NCI-H2171 treated with DMSO at 0.1 percent for 48 hours (cell line): ENCODE measurements around the gene EFCC1.
"Not testable (repeated sequence)": the region's sequence is repeated elsewhere in the genome, so short reads cannot be mapped to it uniquely, and the experiment has no call there.

Experiments used
- DNase-seq: peaks from one replicate; lab custom pipeline; 2025; lab: John Stamatoyannopoulos, UW

The EFCC1 gene

DNA sequence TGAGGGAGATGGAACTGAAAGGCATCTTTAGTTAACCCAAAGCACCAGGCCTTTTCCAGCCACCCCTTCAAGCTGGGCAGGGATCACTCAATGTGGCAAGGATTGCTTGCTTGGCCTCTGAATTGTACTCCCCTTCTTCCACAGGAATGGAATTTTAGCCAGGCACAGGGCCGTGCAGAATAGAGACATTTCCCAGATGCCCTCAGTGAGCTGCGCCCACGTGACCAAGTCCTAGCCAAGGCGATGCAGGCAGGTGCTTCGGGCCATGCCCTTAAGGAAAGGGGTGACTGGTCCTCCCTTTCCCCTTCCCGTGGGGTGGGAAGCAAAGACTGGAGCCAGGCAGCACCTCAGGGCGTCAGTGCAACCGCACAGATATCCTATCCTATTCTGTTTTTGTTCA is 77.4 kb downstream of the EFCC1 start:
- no peak for DNase-seq

- DNase-seq = no peak
Measured at GRCh38 chr3:129081503-129081902, 80.4 kb downstream of the EFCC1 start.

GRCh38 chr3:129082026-129082425 is 80.9 kb downstream of the EFCC1 start:
- DNase-seq = no peak

DNA sequence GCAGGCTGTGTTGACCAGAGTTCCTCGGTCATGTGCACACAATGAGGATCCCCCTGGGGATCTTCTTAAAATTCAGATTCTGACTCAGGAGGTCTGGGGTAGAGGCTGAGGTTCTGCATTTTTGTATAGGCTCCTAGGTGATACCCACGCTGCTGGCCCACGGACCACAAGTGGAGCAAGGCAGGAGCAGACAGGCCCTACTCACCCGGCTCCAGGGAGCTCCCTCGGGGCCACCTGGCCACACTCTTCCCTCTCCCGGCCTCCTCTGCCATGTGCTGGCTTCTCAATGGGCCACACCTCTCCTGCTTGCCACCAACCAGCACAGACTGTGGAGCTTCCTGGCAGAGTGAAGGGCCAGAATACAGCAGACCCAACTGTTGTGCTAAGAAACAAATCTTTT is 83.4 kb downstream of the EFCC1 start:
- no peak for DNase-seq

DNA sequence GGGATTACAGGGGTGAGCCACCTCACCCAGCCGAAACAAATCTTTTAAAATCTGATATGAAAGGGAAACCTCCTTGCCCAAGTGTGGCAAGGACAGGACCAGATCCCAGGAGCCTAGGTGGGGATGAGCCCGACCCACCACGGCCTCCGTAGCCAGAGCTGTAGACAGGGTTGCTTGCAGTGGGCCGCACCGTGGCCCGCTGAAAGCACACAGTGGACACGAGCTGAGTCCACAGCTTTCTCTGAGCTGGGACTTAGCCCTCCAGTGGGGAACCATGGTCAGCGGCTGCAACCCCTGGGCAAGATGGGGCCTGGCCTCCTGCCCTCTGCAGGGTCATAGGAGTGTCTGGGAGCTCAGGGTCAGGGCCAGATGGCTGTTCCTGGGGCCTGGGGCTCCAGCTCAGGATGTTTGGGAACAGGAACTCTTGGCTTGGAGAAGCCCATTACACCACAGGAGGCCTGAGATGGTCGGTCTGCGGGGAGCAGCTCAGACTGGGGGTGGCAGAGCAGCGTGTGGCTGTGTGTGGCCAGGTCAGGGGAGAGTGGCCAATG is 84.1 kb downstream of the EFCC1 start:
- no peak for DNase-seq

DNA sequence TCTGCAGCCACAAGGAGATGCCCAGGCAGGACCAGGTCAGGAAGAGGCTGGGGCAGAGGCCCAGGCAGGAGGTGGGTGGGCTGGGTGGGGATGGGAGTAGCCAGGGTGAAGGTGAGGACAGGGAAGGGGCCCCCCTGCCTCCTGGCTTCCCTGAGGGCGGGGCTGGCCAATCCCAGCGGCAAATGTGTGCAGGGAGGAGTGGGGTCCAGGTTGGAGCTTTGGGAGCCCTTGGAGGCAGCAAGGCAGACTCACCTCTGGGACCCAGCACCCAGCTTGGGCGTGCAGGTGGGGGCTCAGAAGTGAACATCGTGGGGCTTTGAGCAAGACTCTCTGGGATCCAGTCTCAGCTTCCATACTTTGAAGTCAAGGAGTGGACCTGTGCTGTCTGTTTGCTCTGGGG is 84.7 kb downstream of the EFCC1 start:
- no peak for DNase-seq

- no peak for DNase-seq
Measured at GRCh38 chr3:129087138-129087702, 86.1 kb downstream of the EFCC1 start.

- DNase-seq = not testable (repeated sequence)
Measured at GRCh38 chr3:129087904-129088303, 86.8 kb downstream of the EFCC1 start.

- DNase-seq = not testable (repeated sequence)
Measured at GRCh38 chr3:129088312-129088711, 87.2 kb downstream of the EFCC1 start.
